ENCODE measurements around the gene KERA.

Gene KERA

GRCh38 chr12:91072931-91073330 is 15.1 kb upstream of the KERA start:
- DNase-seq, result no peak

GRCh38 chr12:91070936-91071335 is 13.1 kb upstream of the KERA start:
- no peak for DNase-seq

- DNase-seq, result no peak
These were observed 7.6 kb upstream of the KERA start for GRCh38 chr12:91065396-91065795.

- no peak for DNase-seq
These were observed 6.8 kb upstream of the KERA start for GRCh38 chr12:91064640-91065039.

GRCh38 chr12:91061091-91061490 is 3.3 kb upstream of the KERA start:
- no peak for DNase-seq

- DNase-seq, result no peak
These were observed 1.4 kb upstream of the KERA start for GRCh38 chr12:91059211-91059610.

GRCh38 chr12:91058786-91059185 is 962 bp upstream of the KERA start:
- DNase-seq, result no peak

GRCh38 chr12:91056488-91056887 is 1.3 kb downstream of the KERA start:
- DNase-seq, result no peak

GRCh38 chr12:91055976-91056375 is 1.8 kb downstream of the KERA start:
- no peak for DNase-seq

GRCh38 chr12:91053951-91054715 is 3.7 kb downstream of the KERA start:
- no peak for DNase-seq

GRCh38 chr12:91052026-91052425 is 5.8 kb downstream of the KERA start:
- DNase-seq, result no peak

- no peak for DNase-seq
These were observed 13.2 kb downstream of the KERA start for GRCh38 chr12:91044586-91044985.

GRCh38 chr12:91043408-91043807 is 14.4 kb downstream of the KERA start:
- no peak for DNase-seq

GRCh38 chr12:91040096-91040755 is 17.6 kb downstream of the KERA start:
- no peak for DNase-seq

- no peak for DNase-seq
These were observed 20.5 kb downstream of the KERA start for GRCh38 chr12:91037276-91037675.

GRCh38 chr12:91033251-91033650 is 24.6 kb downstream of the KERA start:
- DNase-seq, result no peak

GRCh38 chr12:91023326-91024004 is 34.4 kb downstream of the KERA start:
- no peak for DNase-seq

- DNase-seq, result no peak
These were observed 36.7 kb downstream of the KERA start for GRCh38 chr12:91021076-91021475.

- no peak for DNase-seq
These were observed 38.4 kb downstream of the KERA start for GRCh38 chr12:91019455-91019854.

- DNase-seq, result no peak
These were observed 40.1 kb downstream of the KERA start for GRCh38 chr12:91017511-91018263.

- DNase-seq, result no peak
These were observed 40.8 kb downstream of the KERA start for GRCh38 chr12:91017043-91017442.

GRCh38 chr12:91009319-91009950 is 48.4 kb downstream of the KERA start:
- DNase-seq, result no peak
